Frontal cortex (tissue), 4 donors: ENCODE data around the gene COMMD10. TPM values are rescaled to one million over a fixed set of nuclear protein-coding genes. Genes with fewer than 3 reads are reported as not detected.
"Not testable (repeated sequence)": the region's sequence is repeated elsewhere in the genome, so short reads cannot be mapped to it uniquely, and the experiment has no call there.

Source experiments
- DNase-seq, 2 donors: peaks; one replicate each; pipeline ENCODE4 v3.0.0; 2012; ENCODE audit warnings: low spot score in 2 of 2
- FAIRE-seq: peaks from 2 replicates; lab custom pipeline; 2012; peaks lifted over from hg19 to GRCh38; lab: Jason Lieb, UNC
- total RNA-seq: library from RNA; depleted of rRNA; stranded (reverse); fragments of >200 nt; gene quantifications from one replicate; pipeline ENCODE4 v1.2.3, GENCODE V29; 2014
- donor health status: control.
- donor health status: control.
- donor health status: control.

Gene COMMD10
- total RNA-seq, 1 donor from 2014 or later, result 28.5 TPM

GRCh38 chr5:116090302-116090701 is 5.5 kb downstream of the COMMD10 start:
- no peak for FAIRE-seq
- DNase-seq, result no peak

GRCh38 chr5:116091416-116091815 is 6.6 kb downstream of the COMMD10 start:
- FAIRE-seq (no peak), DNase-seq (no peak)

DNA sequence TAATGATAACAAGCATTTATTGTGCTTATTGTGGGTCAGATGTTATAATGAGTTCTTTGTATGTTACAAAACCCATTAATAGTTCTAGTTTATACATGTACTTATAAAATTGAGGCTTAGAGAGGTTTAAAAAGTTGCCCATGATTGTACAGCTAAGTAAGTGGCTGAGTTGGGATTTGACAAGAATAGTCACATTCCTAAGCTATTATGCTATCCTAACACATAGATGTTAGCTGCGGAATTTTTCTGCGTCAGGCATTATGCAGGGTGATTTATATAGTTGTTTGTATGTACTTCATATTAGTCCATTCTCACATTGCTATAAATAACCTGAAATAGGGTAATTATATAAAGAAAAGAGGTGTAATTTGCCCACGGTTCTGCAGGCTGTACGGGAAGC is 12.5 kb downstream of the COMMD10 start:
- DNase-seq (no peak), FAIRE-seq (no peak)

DNA sequence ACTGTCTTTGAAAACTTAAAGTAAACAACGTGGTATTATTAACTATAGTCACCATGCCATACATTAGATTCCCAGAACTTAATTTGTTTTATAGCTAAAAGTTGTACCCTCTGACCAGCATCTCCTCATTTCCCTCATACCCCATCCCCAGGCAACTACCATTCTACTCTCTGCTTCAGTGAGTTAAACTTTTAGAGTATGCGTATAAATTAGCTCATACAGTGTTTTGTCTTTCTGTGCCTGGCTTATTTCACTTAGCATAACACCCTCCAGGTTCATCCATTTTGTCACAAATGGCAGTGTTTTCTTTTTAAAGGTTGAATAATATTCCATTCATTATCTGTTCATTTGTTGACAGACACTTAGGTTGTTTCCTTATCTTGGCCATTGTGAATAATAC is 14.2 kb downstream of the COMMD10 start:
- no peak for FAIRE-seq
- DNase-seq, result no peak

DNA sequence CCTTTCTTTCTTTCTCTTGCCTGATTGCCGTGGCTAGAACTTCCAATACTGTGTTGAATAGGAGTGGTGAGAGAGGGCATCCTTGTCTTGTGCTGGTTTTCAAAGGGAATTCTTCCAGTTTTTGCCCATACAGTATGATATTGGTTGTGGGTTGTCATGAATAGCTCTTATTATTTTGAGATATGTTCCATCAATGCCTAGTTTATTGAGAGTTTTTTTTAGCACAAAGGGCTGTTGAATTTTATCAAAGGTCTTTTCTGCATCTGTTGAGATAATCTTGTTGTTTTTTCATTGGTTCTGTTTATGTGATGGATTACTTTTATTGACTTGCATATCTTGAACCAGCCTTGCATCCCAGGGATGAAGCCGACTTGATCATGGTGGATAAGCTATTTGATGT is 20.1 kb downstream of the COMMD10 start:
- not testable (repeated sequence) for DNase-seq, FAIRE-seq

- DNase-seq (no peak), FAIRE-seq (no peak)
Observed at GRCh38 chr5:116115163-116115562, 30.3 kb downstream of the COMMD10 start.

GRCh38 chr5:116130471-116130870 is 45.6 kb downstream of the COMMD10 start:
- FAIRE-seq (no peak), DNase-seq (no peak)

DNA sequence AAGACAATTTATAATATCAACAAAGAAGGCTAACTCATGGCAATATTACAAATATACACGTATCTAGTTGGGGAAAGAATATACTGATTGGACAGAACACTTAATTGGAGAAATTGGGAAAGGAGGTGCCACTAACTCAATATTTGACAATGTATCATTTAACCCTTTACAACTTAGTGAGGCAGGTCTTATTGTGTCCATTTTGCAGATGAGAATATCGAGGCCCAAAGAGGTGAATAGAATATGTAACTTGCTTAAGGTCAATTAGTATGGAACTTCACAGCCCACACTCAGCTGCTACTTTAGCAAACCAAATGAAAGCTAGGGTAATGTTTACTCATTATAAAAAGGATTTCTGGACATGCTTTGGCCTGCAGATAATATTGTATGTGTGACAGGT is 46.2 kb downstream of the COMMD10 start:
- no peak for FAIRE-seq

GRCh38 chr5:116133281-116133680 is 48.5 kb downstream of the COMMD10 start:
- DNase-seq, result no peak
- FAIRE-seq, result no peak

More for the DNA sequence above, 46.2 kb downstream of the COMMD10 start:
- DNase-seq, result no peak

DNA sequence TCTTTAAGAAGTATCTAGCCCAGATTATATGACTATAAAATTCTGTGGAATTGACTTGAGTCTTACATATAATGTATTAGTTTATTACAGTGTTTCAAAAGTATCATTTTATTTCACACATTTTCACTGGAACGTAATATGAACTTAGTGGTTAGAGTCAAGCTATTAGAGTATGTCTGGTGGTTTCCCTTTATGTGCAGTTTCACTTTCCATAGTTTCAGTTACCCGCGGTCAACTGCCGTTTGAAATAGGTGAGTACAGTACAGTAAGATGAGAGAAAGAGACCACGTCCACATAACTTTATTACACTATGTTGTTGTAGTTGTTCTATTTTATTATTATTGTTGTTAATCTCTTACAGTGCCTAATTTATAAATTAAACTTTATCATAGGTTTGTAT is 50.5 kb downstream of the COMMD10 start:
- FAIRE-seq, result no peak
- no peak for DNase-seq

- peak; percentile 8 to 33 for DNase-seq
- peak; percentile 96 for FAIRE-seq
Observed at GRCh38 chr5:116137544-116138378, 52.9 kb downstream of the COMMD10 start.

DNA sequence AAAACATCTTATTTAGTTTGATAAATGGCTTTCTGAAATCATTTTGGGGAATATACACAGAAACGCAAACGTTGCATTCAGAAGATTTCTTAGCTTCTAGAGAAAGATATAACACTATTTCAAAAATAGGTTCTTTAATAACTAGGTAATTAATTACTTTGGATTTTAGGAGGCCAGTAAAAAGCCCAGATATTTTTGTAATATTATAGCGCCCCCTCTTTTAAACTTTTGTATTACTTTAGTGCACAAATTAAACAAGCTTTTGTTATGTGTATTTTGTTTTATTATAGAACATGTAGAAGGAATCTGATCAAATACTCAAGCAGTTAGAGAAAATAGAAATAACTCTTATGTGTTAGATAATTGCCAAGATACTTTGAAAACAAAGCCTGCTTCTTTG is 57.7 kb downstream of the COMMD10 start:
- FAIRE-seq, result peak; percentile 3

DNA sequence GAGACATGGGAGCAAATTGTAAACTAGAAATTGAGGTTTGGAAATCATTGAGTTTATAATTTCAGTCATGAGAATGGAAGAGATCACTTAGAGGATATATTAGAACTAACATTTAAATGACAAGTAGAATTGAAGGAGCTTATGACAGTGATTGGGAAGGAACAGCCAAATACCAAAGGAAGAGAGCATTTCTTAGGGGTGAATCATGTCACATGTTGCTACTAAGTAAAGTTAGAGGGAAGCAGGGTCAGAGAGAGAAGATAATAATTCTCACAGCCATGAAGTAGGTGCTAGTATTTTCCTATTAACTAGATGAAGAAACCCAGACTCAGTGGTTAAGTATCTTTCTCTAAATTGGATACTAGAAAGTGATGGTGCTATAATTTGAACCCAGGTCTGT is 59.3 kb downstream of the COMMD10 start:
- FAIRE-seq, result no peak
- DNase-seq, result no peak

More for the DNA sequence above, 57.7 kb downstream of the COMMD10 start:
- no peak for DNase-seq

DNA sequence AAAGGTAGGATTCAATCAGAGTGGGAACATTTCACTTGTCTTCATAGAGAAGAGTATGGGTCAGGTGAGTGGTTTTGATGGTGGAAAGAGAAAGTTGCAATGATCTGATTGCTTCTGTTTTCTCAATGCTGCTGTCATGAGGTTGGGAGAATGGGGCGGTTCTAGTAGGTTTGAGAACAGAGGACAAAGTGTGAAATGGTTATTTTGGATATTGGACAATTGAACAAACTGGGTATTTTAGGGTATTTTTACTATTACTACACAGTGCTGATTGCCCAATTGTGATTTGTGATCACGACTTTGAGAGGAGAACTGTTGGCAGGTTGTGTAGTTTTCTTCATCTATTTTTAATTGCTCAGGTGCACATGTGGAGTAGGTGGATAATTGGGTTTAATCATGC is 60.2 kb downstream of the COMMD10 start:
- FAIRE-seq (no peak), DNase-seq (no peak)

GRCh38 chr5:116145416-116145815 is 60.6 kb downstream of the COMMD10 start:
- no peak for FAIRE-seq

DNA sequence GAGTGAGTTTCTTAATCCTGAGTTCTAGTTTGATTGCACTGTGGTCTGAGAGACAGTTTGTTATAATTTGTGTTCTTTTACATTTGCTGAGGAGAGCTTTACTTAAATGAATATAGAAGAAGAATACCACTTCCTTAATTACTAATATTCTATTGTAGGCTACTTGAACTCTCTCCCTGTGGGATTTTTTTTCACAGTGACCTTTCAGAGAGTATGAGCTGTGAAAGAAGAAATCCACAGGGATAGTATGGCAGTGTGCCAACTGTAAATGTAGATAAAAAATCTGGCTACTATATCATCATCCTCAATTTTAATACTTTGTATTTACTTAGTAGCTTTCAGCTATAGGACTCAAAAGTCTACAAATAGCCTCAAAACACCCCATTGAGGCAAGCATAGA is 67.3 kb downstream of the COMMD10 start:
- FAIRE-seq (no peak), DNase-seq (no peak)

More at GRCh38 chr5:116145416-116145815, 60.6 kb downstream of the COMMD10 start:
- no peak for DNase-seq

GRCh38 chr5:116153687-116154174 is 68.9 kb downstream of the COMMD10 start:
- FAIRE-seq, result no peak
- no peak for DNase-seq

DNA sequence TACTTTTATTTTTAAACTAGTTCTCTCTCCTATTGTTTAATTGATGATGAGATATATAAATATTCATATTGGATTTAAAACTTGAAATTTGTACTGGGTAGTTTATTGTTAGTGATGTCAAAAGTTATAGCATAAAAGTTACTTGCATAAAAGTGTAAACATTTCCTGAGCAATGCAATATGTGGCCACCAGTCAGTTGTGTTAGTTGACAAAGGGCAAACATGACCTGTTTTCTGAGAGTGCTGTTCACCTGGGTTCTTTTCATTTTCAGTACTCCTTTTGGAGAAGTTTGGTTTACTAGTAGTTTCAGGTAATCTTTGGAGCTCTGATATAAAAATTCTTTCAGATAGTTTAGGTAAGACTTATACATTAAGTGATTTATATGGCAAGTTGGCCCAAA is 69.4 kb downstream of the COMMD10 start:
- FAIRE-seq (no peak), DNase-seq (no peak)

DNA sequence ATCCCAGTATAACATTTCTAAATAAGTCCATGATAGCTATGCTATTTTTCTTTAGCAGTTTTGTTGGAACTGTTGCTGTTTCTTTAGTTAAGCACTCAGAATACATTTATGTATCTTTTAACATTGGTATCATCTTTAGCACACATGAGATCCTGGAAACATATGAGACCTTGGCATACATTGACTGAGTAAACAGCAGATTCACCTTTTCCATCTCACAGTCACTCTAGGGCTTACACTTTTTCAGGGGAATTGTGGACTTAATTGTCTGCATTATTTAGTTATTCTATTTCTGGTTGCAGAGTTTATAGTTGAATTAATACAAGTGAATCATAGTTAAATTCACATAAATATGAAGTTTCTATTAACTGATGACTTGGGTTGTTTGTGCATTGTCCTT is 70.1 kb downstream of the COMMD10 start:
- DNase-seq (no peak), FAIRE-seq (no peak)

GRCh38 chr5:116157902-116158301 is 73.1 kb downstream of the COMMD10 start:
- no peak for DNase-seq
- FAIRE-seq, result no peak

- no peak for FAIRE-seq
- DNase-seq, result no peak
Observed at GRCh38 chr5:116159006-116159405, 74.2 kb downstream of the COMMD10 start.

- DNase-seq (no peak), FAIRE-seq (no peak)
Observed at GRCh38 chr5:116174111-116174510, 89.3 kb downstream of the COMMD10 start.
